Measurements from ENCODE around the gene CDH7.

Gene CDH7

DNA sequence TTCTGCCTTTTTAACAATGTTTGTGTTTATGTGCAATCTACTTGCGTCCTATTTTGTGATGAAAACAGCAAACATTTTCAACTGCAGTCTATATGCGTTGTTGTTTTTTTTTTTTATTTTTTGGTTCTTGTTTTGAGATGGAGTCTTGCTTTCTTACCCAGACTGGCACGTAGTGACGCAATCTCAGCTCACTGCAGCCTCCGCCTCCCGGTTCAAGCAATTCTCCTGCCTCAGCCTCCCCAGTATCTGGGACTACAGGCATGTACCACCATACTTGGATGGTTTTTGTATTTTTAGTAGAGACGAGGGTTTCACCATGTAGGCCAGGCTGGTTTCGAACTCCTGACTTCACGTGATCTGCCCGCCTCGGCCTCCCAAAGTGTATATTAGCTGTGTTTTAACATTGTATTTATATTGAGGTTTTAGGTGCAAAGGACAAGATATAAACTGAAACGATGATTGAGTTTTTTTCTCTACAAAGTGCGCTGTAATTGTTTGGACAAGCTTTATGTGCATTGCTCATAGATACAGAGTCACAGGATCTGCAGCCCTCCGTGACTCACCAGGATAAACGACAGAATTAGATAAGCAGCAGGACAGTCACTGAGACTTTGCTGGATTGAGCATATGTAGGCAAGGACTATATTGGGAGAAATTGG, 17.4 kb downstream of the CDH7 start:
- no peak for DNase-seq

DNA sequence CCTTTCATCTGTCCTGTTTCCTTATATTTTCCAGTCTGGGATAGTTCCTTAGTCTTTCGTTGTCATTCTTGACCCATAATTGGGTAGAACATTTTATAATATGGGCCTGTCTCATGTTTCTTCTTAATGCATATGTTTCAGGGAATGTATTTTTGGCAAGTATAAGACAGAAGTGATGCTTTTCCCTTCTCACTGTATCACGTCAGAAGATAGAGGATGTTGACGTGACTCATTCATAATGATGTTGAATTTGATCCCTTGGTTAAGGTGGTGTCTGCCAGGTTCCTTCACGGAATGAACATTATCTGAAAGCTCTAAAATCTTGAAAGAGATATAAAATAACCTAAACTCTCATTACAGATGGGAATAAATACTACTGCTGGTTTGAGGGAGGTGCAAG, 18.8 kb downstream of the CDH7 start:
- no peak for DNase-seq

DNA sequence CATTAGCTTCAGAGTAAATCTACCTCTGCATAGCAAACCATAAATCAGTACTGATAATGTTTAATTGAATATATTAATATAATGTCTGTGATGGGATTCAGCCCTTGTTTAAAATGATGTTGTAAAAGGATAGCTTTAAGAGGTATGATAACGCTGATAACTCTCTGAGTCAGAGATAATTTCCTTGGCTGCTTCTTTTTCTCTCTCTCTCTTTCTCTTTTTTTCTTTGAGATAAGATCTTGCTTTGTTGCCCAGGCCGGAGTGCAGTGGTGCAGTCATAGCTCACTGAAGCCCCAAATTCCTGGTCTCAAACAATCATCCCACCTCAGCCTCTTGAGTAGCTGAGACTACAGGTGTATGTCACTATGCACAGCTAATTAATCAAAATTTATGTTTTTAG, 35.7 kb downstream of the CDH7 start:
- DNase-seq: no peak

DNA sequence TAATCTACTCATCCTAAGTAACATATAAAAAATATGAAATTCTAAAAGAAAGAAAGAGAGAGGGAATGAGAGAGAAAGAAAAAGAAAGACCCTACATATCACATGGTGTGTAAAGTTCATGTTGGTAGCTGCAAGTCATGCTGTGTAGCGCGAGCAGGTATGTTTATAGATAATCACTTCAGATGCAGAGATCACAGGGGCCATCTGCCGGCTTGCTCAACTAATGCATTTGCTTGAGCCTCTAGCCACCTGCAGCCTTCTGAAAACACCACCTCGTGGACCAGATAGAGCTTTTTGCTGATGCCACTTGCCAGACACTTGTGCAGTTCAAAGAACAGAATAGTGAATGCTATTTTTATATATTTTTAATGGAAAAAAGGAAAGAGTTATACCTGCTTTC, 37.6 kb downstream of the CDH7 start:
- DNase-seq: no peak

DNA sequence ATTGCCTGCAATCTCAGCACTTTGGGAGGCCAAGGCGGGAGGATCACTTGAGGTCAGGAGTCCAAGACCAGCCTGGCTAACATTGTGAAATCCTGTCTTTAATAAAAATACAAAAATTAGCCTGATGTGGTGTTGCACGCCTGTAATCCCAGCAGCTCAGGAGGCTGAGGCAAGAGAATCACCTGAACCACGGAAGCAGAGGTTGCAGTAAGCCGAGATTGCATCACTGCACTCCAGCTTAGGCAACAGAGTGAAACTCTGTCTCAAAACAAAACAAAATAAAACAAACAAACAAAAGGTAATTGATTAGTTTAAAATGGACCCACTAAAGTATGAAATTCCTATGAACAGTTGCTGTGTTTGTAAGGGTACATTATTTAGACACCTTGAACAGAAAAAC, 39.8 kb downstream of the CDH7 start:
- DNase-seq: no peak

DNA sequence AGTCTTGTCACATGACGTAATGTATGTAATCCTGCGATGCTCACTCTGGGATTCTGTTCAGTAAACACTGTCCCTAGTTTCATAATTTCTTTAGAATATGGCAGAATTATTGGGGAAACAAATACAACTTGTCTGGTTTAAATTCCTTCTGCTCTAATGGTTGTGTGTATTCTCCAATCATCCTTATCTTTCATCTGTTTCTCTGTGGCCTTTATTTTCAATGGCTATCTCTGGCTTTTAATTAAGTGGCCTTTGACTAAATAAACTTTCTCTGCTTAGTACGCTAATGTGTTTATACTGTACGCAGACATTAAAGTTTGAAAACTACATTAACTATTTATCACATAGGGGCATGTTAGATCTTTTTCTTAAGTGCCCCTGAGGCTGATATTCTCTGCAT, 40.9 kb downstream of the CDH7 start:
- no peak for DNase-seq

DNA sequence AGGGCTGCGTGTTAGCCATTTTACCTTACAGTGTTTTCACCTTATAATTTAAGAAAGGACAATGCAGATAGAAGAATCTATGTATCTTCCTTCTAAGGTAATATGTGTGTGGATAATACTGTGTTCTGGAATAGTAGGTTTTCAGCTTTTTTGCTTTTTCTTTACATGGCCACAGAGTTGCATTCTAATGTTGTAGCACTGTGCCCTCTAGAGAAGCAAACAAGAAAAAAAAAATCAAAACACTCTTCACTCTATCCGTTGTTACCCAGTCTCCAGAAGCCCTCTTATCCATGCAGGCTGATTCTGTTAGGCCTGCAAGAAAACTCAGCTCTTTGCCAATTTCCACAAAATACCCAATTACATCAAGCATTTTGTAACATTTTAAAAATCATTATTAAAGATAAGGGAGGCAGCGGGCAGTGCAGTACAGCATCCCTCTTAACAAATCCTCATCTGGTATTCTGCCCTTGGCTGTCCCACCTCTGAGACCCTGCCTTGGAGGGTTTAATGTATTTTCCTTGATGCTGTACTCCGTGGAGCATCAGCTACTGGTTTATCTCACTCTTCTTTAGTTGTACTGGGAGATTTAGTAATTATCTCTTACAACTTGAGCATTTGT, 41.8 kb downstream of the CDH7 start:
- no peak for DNase-seq

DNA sequence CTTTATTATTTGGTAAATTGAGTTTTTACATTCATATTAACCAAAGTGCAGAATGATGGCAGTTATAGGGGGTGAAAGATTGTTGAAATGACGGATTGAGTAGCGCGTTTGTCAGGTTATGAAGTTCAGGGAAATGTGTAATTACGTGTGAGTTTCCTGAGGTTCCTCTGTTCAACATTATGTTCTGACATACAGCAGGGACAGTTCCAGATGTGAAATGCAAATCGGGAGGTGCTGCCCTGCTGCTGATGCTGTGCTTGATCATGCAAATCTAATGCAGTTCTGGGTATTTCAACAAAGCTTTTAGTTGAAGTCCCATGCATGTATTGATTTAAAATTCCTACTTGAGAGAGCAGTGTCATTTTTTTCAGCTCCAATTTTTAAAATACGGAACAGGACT, 57.9 kb downstream of the CDH7 start:
- no peak for DNase-seq

DNA sequence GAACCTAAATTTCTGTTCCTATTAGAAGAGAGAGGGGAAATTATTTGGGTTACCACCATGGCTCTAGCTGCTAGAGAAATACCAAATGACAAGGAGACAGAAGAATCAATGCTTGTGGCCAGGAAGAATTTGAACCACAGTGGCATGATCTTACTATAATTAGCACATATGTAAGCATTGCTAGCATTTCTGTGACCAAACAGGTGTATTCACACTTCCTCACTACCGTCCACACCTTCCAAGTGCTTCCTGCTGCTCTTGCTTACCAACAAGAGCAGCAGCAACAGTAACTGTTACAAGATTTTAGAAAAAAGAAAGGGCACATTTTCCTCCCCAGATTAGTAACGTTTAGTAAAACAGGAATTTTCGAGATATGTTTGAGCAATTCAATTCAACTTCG, 60.5 kb downstream of the CDH7 start:
- DNase-seq: no peak

DNA sequence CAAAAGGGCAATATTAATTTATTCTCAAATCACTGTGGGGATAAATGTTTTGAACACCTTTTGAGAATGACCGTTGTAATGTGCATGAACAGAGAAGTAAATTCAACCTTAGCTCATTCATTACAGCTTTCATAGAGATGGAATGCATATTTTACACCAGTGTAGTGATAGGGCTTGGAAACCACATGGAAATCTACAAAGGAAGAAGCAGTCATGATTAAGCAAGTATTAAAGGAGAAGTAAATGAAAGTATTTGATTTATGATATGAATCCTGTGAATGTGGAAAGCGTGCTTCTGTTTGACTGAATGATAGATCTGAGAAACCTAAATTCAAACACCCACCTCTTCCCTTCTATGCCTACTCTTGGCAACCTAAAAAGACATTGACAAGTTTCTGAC, 64.7 kb downstream of the CDH7 start:
- DNase-seq: no peak

DNA sequence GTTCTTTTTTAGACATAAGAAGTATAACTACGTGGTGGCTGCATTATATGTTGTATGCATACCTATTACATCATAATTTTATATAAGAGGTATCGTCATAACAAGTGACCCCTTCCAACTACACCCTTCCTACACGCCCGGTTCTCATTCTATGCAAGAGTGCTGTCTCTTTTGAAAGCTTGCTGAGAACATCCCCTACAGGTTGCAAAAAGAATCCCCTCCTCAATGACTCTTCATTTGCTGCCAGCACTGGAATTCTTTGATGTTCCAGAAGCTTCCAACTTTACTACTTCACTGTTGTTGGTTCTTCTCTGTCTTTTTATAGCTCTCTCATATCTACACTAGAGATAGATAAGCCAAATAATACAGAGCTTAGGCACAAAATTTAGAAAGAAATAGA, 66.4 kb downstream of the CDH7 start:
- DNase-seq: no peak

DNA sequence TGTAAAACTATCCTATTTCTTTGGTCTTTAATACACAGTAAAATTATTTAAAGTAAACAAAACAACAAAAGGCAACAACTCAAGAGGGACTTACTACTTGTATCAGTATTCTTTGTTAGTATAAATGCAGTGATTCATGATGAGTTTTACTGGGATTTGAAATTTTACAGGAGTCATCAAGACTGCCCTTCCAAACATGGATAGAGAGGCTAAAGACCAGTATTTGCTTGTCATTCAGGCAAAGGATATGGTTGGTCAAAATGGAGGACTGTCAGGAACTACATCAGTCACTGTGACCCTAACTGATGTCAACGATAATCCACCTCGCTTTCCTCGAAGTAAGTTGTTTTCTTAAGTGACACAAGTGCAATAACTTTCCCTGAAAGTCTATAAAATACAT, 71.1 kb downstream of the CDH7 start:
- no peak for DNase-seq

DNA sequence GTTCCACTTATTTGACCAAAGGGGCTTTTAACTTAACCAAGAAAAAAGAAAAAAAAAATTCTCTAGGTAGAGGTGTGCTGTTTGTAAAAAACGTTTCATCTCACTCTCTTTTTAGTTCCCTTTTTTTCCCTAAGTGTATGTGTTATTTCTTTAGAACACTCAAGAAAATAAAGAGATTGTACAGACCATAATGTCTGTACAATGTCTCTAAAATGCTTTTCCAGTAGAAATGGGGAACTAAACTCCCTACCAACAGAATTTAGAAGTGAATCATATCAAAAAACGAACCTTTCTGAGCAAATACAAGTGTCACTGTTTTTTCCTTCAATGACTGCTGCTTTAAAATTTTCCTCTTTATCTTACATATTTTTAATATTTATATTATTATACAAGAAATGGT, 72.0 kb downstream of the CDH7 start:
- no peak for DNase-seq

DNA sequence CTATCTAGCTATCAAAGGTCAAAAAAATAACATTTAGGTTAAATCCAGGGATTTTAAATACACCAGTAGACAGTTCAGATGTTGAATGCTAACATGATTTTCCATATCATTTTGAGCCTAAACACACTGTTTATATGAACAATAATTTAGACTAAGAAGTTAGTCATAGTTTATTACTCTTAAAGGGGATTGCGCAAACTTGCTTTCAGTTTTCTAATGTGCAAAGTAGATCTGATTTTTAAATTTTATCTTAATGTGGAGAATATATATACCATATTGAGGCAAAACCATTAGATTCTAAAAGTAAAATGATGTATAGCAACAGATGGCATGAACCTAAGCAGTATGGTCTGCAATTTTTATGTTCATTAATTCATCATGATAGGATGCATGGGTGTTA, 76.6 kb downstream of the CDH7 start:
- peak; percentile 2 for DNase-seq

DNA sequence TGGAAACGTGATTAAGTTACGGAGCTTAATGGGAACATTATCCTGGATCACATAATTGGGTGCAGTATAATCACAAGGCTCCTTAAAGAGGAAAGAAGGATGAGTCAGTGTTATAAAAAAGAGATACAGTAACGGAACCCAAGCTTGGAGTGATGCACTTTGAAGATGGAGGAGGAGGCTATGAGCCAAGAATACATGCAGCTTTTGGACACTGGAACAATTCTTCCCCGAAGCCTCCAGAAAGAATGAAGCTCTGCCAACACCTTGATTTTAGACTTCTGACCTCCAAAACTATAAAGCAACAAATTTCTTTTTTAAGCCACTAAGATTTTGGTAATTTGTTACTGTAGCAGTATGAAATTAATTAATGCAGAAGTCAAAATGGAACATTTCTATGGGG, 85.1 kb downstream of the CDH7 start:
- DNase-seq: no peak

DNA sequence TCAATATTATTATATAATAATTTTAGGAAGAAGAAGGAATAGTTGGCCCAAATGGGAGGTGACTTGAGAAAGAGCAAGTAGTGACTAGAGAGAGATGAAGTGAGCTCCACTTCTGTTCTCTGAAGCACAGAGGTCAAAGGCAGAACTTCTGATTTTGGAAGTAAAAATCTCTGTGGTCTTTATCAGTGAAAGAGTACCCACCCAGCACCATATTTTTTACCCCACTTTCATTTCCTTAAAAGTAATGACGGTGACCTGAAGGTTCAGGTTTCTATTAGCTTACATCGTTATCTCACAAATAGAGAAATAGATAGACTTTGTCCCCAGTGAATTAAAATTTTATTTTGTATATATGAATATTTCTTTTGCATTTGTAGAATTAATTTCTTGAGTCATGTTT, 95.3 kb downstream of the CDH7 start:
- DNase-seq: no peak

DNA sequence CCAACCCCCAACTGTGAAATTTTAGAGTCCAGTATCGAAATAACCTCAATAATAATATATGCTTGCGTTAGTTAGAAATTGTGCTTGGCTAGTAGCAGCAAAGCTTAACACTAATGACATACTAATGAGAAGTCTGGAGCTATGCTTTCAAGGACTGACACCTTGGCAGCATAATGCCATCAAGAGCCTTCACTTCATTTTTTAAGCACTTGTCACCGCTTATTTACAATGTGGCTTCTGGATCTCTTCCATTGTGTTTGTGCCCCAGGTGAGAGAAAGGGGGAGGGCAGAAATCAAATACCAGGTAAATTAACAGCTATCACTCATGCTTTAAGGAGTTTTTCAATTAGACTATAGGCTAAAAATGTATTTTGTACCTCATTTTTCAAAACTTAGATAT, 101.5 kb downstream of the CDH7 start:
- DNase-seq: no peak

DNA sequence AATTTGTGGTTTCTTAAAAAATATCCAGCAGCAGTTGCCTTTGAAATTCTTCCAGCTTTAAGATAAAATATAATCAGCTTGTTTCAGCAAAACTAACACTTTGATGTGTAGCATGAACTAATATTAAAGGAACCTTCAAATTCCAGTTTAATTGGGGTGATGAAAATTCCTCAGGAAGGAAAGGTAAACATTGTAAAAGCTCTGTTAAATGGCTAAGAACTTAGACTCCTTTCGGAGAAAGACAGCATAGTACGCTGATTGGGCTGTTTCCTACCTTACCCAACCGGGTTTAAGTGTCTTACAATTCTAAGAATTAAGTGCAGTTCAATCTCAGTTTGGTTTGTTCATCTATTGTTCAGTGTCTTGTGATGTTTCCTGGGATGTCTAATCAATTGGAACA, 108.3 kb downstream of the CDH7 start:
- DNase-seq: no peak

DNA sequence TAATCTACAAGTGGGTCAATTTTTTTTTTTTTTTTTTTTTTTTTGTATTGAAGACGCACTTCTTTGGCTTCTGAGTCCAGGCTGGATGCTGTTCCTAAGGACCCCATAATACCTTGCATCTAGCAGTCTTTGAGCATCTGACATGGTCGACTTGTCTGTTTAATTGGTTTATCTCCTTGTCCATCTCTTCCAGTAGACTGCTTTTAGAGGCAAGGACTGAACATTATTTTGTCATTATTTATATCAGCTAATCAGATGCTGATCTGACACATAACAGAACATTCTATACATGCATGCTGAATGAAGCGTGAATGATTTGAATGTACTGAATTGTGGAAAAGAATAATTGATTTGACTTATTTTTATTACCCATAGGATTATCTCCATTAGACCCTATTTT, 118.7 kb downstream of the CDH7 start:
- DNase-seq: no peak

DNA sequence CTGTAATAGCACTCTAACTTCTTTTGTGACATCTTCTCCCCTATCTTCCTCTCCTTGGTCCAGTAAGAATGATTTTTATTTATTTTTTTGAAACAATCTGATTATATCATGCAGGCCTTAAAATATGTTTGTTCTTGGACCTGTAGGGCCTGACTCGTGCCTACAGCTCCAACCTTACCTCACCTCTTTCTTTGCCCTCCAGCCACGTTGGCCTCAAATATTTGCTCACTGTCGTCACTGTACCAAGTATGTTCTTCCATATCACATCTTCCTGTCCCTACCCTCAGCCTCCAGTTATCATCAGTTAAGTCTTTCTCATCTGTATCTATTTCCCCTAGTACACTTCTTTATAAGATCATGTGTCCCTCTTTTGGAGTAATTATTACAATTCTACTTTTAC, 125.5 kb downstream of the CDH7 start:
- DNase-seq: no peak

DNA sequence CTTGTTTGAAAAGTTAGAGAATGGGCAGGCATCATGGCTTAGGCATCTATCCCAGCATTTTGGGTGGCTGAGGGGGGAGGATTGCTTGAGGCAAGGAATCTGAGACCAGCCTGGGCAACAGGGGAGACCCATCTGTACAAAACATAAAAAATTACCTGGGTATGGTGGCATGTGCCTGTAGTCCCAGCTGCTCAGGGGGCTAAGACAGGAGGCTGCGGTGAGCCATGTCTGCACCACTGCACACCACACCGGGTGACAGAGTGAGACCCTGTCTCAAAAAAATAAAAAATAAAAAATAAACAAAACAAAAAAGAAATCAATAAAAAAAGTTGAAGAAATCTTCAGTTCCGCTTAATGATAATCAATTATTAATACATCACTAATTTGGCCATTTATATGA, 146.5 kb downstream of the CDH7 start:
- DNase-seq: no peak

DNA sequence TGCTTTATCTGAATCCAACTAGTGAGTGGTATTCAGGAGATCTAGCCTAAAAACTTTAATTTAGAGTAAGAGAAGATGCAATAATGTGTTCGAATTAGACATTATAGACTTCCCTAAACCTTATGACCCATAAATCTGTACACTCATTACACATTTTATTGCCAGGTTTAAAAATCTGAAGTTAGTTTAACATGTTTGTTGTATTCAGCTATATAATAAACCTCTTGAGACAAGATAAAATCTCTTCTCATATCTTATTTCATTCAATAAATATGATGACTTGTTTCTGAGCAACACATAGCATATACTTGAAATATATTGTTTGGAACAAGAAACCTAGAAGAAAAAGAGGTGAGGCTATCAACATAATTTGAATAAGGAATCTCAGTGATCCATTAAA, 150.7 kb downstream of the CDH7 start:
- DNase-seq: no peak

DNA sequence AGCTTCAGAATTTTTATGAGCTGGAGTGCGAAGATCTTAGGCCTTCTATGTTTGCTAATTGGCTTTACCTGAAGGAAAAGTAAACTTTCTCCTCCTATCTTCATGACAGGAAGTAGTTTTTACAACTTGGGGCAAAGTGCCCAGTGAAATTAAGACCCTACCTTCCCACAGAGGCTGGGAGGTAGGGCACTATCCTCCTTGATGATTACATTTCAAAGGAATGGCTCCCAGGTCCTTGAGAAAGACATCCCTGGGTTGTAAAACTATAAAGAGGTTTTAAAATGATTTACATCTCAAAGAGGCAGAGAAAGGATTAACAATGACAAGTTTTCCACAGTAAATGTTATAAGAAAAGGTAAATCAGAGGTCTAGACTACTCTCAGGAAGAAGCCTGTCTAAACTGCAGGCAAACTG, 155.8 kb downstream of the CDH7 start:
- DNase-seq: no peak

DNA sequence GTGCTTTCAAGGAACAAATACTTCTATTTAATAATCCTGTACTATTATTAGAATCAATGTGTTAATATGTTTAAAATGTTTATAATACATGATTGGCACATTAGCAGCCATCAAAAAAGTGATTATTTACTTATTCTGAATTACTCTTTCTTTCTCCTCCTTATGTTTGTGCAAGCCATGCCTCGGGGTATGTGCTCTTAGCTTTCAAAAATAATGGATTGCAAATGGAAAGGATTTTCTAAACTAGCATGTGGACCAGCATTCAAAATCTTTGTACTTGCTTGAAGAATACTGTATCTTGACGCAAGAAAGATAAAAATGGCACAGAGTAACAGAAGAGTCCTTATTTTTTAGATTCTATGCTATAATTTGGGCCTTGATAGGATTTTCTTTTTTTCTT, 156.5 kb downstream of the CDH7 start:
- no peak for DNase-seq

DNA sequence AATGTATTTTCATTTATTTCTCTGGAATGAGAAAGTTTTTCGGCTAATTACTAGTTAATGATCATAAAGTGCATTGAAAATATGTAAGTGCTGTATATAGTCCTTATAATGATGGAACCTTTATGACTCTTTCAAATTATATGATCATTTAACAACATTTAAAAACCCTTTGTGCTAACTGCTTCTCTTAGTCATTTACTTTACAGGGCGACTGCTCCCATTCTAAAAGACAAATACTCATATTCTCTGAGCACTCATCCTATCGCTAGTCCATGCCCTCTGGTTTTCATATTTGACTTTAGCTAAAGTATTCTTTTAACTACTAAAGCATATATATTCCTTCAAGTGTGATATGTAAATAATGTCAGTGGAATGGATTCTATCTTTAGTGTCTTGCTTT, 168.2 kb downstream of the CDH7 start:
- no peak for DNase-seq

DNA sequence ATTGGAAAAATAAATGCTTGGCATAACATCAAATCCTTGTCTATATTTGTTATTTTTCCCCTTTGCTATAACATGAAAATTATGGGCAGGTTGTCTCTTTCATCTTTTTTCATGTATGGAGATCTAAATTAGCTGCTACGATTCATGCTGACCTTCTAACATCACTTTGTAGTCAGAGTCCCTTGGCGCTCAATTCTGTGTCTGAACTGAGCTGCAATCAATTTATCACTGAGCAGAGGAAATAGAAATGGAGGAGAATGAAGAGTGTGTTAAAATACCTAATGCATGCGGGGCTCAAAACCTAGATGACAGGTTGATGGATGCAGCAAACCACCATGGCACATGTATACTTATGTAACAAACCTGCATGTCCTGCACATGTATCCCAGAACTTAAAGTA, 168.9 kb downstream of the CDH7 start:
- no peak for DNase-seq

Data from suppressor macrophage treated with lipopolysaccharide for 4 hours (primary cell).